IMR-90 (cell line): ENCODE measurements around the gene SOX8. TPM values are rescaled to one million over a fixed set of nuclear protein-coding genes. Genes with fewer than 3 reads are reported as not detected.

Experiments
- ATAC-seq: fragments of 200-7000 bp; cut with Tn5 transposase; 2 replicates; pipeline ENCODE4 v1.9.1; 2020; ENCODE audit warnings: low read depth, mild to moderate bottlenecking, moderate library complexity
- BruUV-seq: library from RNA; stranded (reverse); fragments of 400-500 nt; replicated peaks from 2 replicates; lab custom pipeline; 2021; lab: Mats Ljungman, UMichigan
- CTCF ChIA-PET: fragments of 300-600 bp; formaldehyde crosslinking; extraction: SDS; loops from one replicate; lab custom pipeline; 2021; ENCODE audit warnings: antibody characterized with exemption; lab: Yijun Ruan, JAX
- POLR2A ChIA-PET: fragments of 300-600 bp; sonication (Branson Sonifier 250); formaldehyde crosslinking; loops from one replicate; lab custom pipeline; 2022; ENCODE audit warnings: antibody characterized with exemption; ENCODE audit not compliant: unreplicated experiment; lab: Charles Lee
- DNase-seq: peaks from one replicate; pipeline ENCODE4 v3.0.0; 2013
- H2AFZ ChIP-seq: replicated peaks from 2 replicates; pipeline ENCODE3; 2013; ENCODE audit warnings: low read length, mild to moderate bottlenecking; ENCODE audit not compliant: poor library complexity
- H2AK5ac ChIP-seq: 2 replicates; pipeline ENCODE4 v1.6.1; 2013; ENCODE audit warnings: low read depth, low read length, inconsistent platforms
- H2AK9ac ChIP-seq: replicated peaks from 2 replicates; pipeline ENCODE3; 2013; ENCODE audit warnings: mild to moderate bottlenecking, low read depth, low read length, moderate library complexity; ENCODE audit not compliant: poor library complexity
- H2BK120ac ChIP-seq: 2 replicates; pipeline ENCODE4 v1.6.1; 2013; ENCODE audit warnings: low read depth, low read length, inconsistent platforms
- H2BK15ac ChIP-seq: 3 replicates; pipeline ENCODE4 v1.6.1; 2013; ENCODE audit warnings: low read depth, low read length, inconsistent platforms
- H2BK20ac ChIP-seq: 2 replicates; pipeline ENCODE4 v1.6.1; 2013; ENCODE audit warnings: low read depth, mild to moderate bottlenecking, inconsistent platforms, low read length, moderate library complexity
- H2BK5ac ChIP-seq: 2 replicates; pipeline ENCODE4 v1.6.1; 2013; ENCODE audit warnings: mild to moderate bottlenecking, low read depth, low read length, inconsistent platforms; ENCODE audit not compliant: poor library complexity, severe bottlenecking
- H3K14ac ChIP-seq: replicated peaks from 2 replicates; pipeline ENCODE4 v1.6.1; 2013; ENCODE audit warnings: low read depth, low read length, inconsistent platforms
- H3K18ac ChIP-seq: 2 replicates; pipeline ENCODE4 v1.6.1; 2013; ENCODE audit warnings: low read depth, low read length, control low read depth
- H3K23ac ChIP-seq: 2 replicates; pipeline ENCODE4 v1.6.1; 2013; ENCODE audit warnings: low read depth, low read length, inconsistent platforms
- H3K27ac ChIP-seq: 2 replicates; pipeline ENCODE4 v1.5.1; 2013; ENCODE audit warnings: mild to moderate bottlenecking, control low read depth, low read length; ENCODE audit not compliant: insufficient read depth
- H3K27me3 ChIP-seq: 2 replicates; pipeline ENCODE4 v1.6.1; 2013; ENCODE audit warnings: low read length; ENCODE audit not compliant: control insufficient read depth, insufficient read depth
- H3K36me3 ChIP-seq: 2 replicates; pipeline ENCODE4 v1.6.1; 2013; ENCODE audit warnings: low read length, mixed read lengths; ENCODE audit not compliant: control insufficient read depth, insufficient read depth
- H3K4ac ChIP-seq: 2 replicates; pipeline ENCODE4 v1.6.1; 2013; ENCODE audit warnings: low read depth, low read length, inconsistent platforms
- H3K4me1 ChIP-seq: 2 replicates; pipeline ENCODE4 v1.6.1; 2013; ENCODE audit warnings: low read length, mixed read lengths; ENCODE audit not compliant: control insufficient read depth, insufficient read depth
- H3K4me2 ChIP-seq: 2 replicates; pipeline ENCODE4 v1.6.1; 2013; ENCODE audit warnings: low read depth, mild to moderate bottlenecking, control low read depth, low read length, moderate library complexity
- H3K4me3 ChIP-seq: 2 replicates; pipeline ENCODE4 v1.5.1; 2013; ENCODE audit warnings: low read depth, mild to moderate bottlenecking, control low read depth, low read length, moderate library complexity; ENCODE audit not compliant: insufficient read depth
- H3K56ac ChIP-seq: 2 replicates; pipeline ENCODE4 v1.6.1; 2013; ENCODE audit warnings: low read length, inconsistent platforms; ENCODE audit not compliant: insufficient read depth; ENCODE audit errors: extremely low read depth
- H3K79me1 ChIP-seq, 2 experiments: 2 replicates each; pipeline ENCODE4 v1.6.1; 2013; ENCODE audit warnings: low read length in 2 of 2, inconsistent platforms in 1 of 2, low read depth in 1 of 2
- H3K9ac ChIP-seq: 2 replicates; pipeline ENCODE4 v1.6.1; 2013; ENCODE audit warnings: low read depth, low read length, control low read depth
- H3K9me1 ChIP-seq: 2 replicates; pipeline ENCODE4 v1.6.1; 2013; ENCODE audit warnings: low read length, inconsistent platforms; ENCODE audit not compliant: insufficient read depth
- H3K9me3 ChIP-seq: 2 replicates; pipeline ENCODE4 v1.6.1; 2013; ENCODE audit warnings: low read length; ENCODE audit not compliant: control insufficient read depth, insufficient read depth
- H4K20me1 ChIP-seq: 2 replicates; pipeline ENCODE4 v1.6.1; 2013; ENCODE audit warnings: low read length, inconsistent platforms; ENCODE audit not compliant: insufficient read depth
- H4K5ac ChIP-seq: 2 replicates; pipeline ENCODE4 v1.6.1; 2013; ENCODE audit warnings: mild to moderate bottlenecking, low read depth, low read length, control low read depth
- H4K8ac ChIP-seq, 2 experiments: 2 replicates each; pipeline ENCODE4 v1.6.1; 2013; ENCODE audit warnings: low read depth in 2 of 2, low read length in 2 of 2, control low read depth in 1 of 2, inconsistent platforms in 1 of 2
- H4K91ac ChIP-seq: 2 replicates; pipeline ENCODE4 v1.6.1; 2013; ENCODE audit warnings: low read depth, low read length, inconsistent platforms; ENCODE audit not compliant: insufficient read depth
- MAFK ChIP-seq: IDR thresholded peaks from 2 replicates; pipeline ENCODE4 v1.6.1; 2012; ENCODE audit warnings: low read depth, low read length, improper control_type of control experiment
- MAZ ChIP-seq: IDR thresholded peaks from 2 replicates; pipeline ENCODE4 v1.6.1; 2012; ENCODE audit warnings: low read depth, mild to moderate bottlenecking, low read length, improper control_type of control experiment, moderate library complexity, borderline replicate concordance
- MXI1 ChIP-seq: IDR thresholded peaks from 2 replicates; pipeline ENCODE4 v1.6.1; 2012; ENCODE audit warnings: low read depth, mild to moderate bottlenecking, low read length, moderate library complexity, borderline replicate concordance
- POLR2A ChIP-seq: IDR thresholded peaks from 2 replicates; pipeline ENCODE4 v1.6.1; 2012; ENCODE audit warnings: mild to moderate bottlenecking, low read depth, low read length
- RAD21 ChIP-seq: IDR thresholded peaks from 2 replicates; pipeline ENCODE4 v1.6.1; 2012; ENCODE audit warnings: low read length, improper control_type of control experiment
- WGBS, 2 experiments: methylation state at CpG; one replicate each; pipeline versions ENCODE4 v1.1.5 to v1.1.7; 2013; ENCODE audit warnings: missing lambda C conversion rate in 2 of 2; ENCODE audit not compliant: insufficient read length in 1 of 2; ENCODE audit errors: extremely low coverage in 2 of 2; 5-methylcytosine and 5-hydroxymethylcytosine counted together
- dilution Hi-C: fragments of 300-500 bp; cut with HindIII; formaldehyde crosslinking; loops from one replicate; pipeline ENCODE4 v1.14.3; 2018; ENCODE audit warnings: low sequenced_read_pairs; ENCODE audit not compliant: unreplicated experiment
- in situ Hi-C: fragments of 300-500 bp; cut with MboI; formaldehyde crosslinking; loops from 3 replicates; pipeline ENCODE4 v1.14.3; 2019; ENCODE audit warnings: low sequenced_read_pairs, inconsistent platforms, mixed read lengths
- intact Hi-C: fragments of 100-400 bp; cut with micrococcal nuclease; formaldehyde crosslinking; loops from 2 replicates; pipeline ENCODE4 v1.10.0; 2022
- polyA plus RNA-seq, 3 experiments: library from polyadenylated mRNA; depleted of rRNA; stranded (reverse); fragments of >200 nt; gene quantifications; 2 replicates each; pipeline ENCODE4 v1.2.3, GENCODE V29; 2012; ENCODE audit warnings: low replicate concordance in 1 of 3
- total RNA-seq: library from RNA; depleted of rRNA; stranded (reverse); fragments of >200 nt; gene quantifications from 2 replicates; pipeline ENCODE4 v1.2.3, GENCODE V29; 2012
- TF ChIP-seq, protein P1 (sequence below): conservative IDR thresholded peaks from 2 replicates; pipeline ENCODE4 v1.5.1; 2012; ENCODE audit warnings: mild to moderate bottlenecking, low read depth, low read length, improper control_type of control experiment

SOX8 gene
- total and polyA plus RNA-seq, 2 of the 4 experiments (the other 2 are of a cell fraction) = under 0.01 to 0.26 TPM

DNA sequence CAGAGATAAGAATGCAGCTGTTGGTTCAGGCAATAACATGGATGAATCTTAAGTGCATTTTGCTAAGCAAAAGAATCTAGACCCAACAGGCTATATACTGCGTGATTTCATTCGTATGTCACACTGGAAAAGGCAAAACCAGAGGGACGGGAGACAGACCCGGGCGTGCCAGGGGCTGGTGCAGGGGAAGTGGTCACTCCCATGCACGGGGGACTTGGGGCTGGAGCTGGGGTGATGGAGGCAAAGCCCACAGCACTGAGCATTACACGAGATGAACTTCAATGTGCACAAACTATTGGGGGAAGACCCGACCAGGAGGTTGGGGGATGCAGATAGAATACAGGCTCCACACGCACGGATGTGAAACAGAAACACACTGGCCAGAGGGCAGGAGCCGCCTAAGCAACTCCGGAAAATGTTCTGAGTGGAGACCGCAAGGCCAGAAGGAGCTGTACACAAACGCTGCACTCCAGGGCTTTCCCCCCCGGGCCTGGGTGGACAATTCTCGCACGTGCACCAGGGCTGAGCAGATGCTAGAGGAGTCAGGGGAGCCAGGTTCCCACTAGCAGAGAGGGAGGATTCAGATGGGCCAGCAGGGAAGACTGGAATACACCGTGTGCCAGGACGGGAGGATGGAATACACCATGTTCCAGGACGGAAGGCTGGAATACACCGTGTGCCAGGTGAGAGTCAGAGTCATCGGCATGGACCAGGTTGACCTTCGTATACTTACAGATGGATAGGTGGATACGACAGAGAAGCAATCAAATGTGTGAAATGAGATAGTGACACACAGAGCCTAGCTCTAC lies 22.1 kb upstream of the SOX8 start:
- H3K9ac ChIP-seq = no peak overlapping the region
- no peak overlapping the region for H3K23ac ChIP-seq
- ATAC-seq (no peak), DNase-seq (no peak)
- in situ Hi-C loops (no loop called here), intact Hi-C loops (no loop called here), dilution Hi-C loops (no loop called here)
- no peak overlapping the region for H3K4me3 ChIP-seq
- no peaks in the 10 kb centered on the region for H3K9me1 ChIP-seq
- 0 out of 2 replicates have a peak, but pooled peaks cover 7% of the 10 kb centered on the region for H4K20me1 ChIP-seq
- no peak overlapping the region for H3K27ac ChIP-seq
- H3K36me3 ChIP-seq = no peaks in the 10 kb centered on the region; the same call in 1 of the 2 replicates
- no peak overlapping the region for H4K8ac ChIP-seq
- CTCF ChIA-PET = no interaction called here
- H3K14ac ChIP-seq = no peak overlapping the region
- POLR2A ChIA-PET = no interaction called here
- H3K9me3 ChIP-seq = peaks cover 5% of the 10 kb centered on the region; the same call in 1 of the 2 replicates
- no peak overlapping the region for H4K5ac ChIP-seq
- 82% methylated on average over 15 of the region's 24 CpGs; no CpG with 5 or more reads in 1 of the 2 experiments for WGBS, 2 experiments
- H2BK20ac ChIP-seq = no peak overlapping the region
- H2AK9ac ChIP-seq = no peak overlapping the region
- no peak overlapping the region for H2BK120ac ChIP-seq
- H3K56ac ChIP-seq = no peak overlapping the region
- TF ChIP-seq MAZ = no peak
- TF ChIP-seq RAD21 = no peak
- TF ChIP-seq, protein P1, sequence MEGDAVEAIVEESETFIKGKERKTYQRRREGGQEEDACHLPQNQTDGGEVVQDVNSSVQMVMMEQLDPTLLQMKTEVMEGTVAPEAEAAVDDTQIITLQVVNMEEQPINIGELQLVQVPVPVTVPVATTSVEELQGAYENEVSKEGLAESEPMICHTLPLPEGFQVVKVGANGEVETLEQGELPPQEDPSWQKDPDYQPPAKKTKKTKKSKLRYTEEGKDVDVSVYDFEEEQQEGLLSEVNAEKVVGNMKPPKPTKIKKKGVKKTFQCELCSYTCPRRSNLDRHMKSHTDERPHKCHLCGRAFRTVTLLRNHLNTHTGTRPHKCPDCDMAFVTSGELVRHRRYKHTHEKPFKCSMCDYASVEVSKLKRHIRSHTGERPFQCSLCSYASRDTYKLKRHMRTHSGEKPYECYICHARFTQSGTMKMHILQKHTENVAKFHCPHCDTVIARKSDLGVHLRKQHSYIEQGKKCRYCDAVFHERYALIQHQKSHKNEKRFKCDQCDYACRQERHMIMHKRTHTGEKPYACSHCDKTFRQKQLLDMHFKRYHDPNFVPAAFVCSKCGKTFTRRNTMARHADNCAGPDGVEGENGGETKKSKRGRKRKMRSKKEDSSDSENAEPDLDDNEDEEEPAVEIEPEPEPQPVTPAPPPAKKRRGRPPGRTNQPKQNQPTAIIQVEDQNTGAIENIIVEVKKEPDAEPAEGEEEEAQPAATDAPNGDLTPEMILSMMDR = no peak
- TF ChIP-seq POLR2A = no peak
- TF ChIP-seq MXI1 = no peak
- TF ChIP-seq MAFK = no peak
- H3K27me3 ChIP-seq = no peaks in the 10 kb centered on the region
- H2BK15ac ChIP-seq = no peak overlapping the region
- no peak overlapping the region for H3K4ac ChIP-seq
- no peak overlapping the region for H2AK5ac ChIP-seq
- no peak overlapping the region for H3K18ac ChIP-seq
- H3K4me1 ChIP-seq = no peaks in the 10 kb centered on the region
- H2AFZ ChIP-seq = no peak overlapping the region
- H4K91ac ChIP-seq = no peak overlapping the region
- H3K79me1 ChIP-seq = peaks cover 0 to 4% of the 10 kb centered on the region in 2 experiments; a peak in 1 of 4 replicates
- no peak overlapping the region for H2BK5ac ChIP-seq
- no peak overlapping the region for H3K4me2 ChIP-seq
- no TSS peak for BruUV-seq
